ENCODE measurements around the gene PYM1. TPM values are rescaled to one million over a fixed set of nuclear protein-coding genes. Genes with fewer than 3 reads are reported as not detected.

PYM1 gene
- total RNA-seq, 2 donors from 2014 or later: 17.6 to 20.6 TPM

DNA sequence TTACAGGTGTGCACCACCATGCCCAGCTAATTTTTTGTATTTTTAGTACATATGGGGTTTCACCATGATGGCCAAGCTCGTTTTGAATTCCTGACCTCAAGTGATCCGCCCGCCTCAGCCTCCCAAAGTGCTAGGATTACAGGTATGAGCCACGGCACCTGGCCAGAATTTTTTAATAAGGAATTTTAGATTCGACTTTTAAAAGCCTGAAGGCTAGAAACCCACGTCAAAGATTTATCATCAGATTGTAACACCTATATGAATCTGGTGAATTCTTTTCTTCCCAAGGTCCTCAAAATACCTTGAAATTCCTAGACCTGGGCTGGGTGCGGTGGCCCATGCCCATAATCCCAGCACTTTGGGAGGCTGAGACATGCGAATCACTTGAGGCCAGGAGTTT, 66.3 kb downstream of the PYM1 start:
- no peaks in the 10 kb centered on the region for H3K36me3 ChIP-seq
- H3K27me3 ChIP-seq: no peaks in the 10 kb centered on the region
- no peak overlapping the region for H3K4me3 ChIP-seq
- no peak overlapping the region for H3K27ac ChIP-seq
- H3K9me3 ChIP-seq: peaks cover 0 to 14% of the 10 kb centered on the region in 2 donors
- TF ChIP-seq, protein P1, sequence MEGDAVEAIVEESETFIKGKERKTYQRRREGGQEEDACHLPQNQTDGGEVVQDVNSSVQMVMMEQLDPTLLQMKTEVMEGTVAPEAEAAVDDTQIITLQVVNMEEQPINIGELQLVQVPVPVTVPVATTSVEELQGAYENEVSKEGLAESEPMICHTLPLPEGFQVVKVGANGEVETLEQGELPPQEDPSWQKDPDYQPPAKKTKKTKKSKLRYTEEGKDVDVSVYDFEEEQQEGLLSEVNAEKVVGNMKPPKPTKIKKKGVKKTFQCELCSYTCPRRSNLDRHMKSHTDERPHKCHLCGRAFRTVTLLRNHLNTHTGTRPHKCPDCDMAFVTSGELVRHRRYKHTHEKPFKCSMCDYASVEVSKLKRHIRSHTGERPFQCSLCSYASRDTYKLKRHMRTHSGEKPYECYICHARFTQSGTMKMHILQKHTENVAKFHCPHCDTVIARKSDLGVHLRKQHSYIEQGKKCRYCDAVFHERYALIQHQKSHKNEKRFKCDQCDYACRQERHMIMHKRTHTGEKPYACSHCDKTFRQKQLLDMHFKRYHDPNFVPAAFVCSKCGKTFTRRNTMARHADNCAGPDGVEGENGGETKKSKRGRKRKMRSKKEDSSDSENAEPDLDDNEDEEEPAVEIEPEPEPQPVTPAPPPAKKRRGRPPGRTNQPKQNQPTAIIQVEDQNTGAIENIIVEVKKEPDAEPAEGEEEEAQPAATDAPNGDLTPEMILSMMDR (IDR thresholded peaks at IDR 0.05): no peak
- H3K4me1 ChIP-seq: no peaks in the 10 kb centered on the region
- DNase-seq (ENCODE audit: low spot score): no peak

DNA sequence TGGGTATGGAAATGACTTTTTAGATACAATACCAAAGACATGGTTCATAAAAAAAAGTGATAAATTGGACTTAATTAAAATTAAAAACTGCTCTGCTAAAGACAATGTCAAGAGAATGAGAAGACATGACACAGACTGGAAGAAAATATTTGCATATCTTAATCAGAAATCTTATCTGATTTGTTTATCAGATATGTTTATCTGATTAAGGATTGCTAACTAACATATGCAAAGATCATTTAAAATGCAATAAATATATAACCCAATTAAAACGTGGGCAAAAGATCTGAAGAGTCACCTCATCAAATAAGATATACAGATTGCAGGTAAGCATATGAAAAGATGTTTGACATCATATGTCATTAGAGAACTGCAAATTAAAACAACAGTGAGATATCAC, 75.0 kb downstream of the PYM1 start:
- no peak for DNase-seq (ENCODE audit: low spot score)

More for the DNA sequence above, 75.0 kb downstream of the PYM1 start:
- H3K4me3 ChIP-seq: no peak overlapping the region
- H3K27ac ChIP-seq: no peak overlapping the region
- H3K36me3 ChIP-seq: no peaks in the 10 kb centered on the region
- peaks cover 0 to 17% of the 10 kb centered on the region in 2 donors for H3K4me1 ChIP-seq
- no peaks in the 10 kb centered on the region for H3K27me3 ChIP-seq
- TF ChIP-seq, protein P1 (IDR thresholded peaks at IDR 0.05): no peak
- H3K9me3 ChIP-seq: no peaks in the 10 kb centered on the region

Other genes with a start within 250 kb of the PYM1 start
- 100 to 1,000 TPM; 291 to 309 TPM for gene ITGA7, start 220.0 kb downstream of the PYM1 start, total RNA-seq
- 100 to 1,000 TPM; 177 to 187 TPM for gene BLOC1S1, start 211.8 kb downstream of the PYM1 start, total RNA-seq
- gene RDH5, start 207.5 kb downstream of the PYM1 start, total RNA-seq: 10 to 100 TPM; 13.0 to 22.4 TPM
- gene CD63, start 198.9 kb downstream of the PYM1 start, total RNA-seq: 1,000 to 10,000 TPM; 1,041 to 1,122 TPM
- 1 to 10 TPM; 8.1 to 8.6 TPM for gene GDF11, start 184.8 kb downstream of the PYM1 start, total RNA-seq
- 10 to 100 TPM; 61.4 to 70.8 TPM for gene SARNP, start 110.2 kb downstream of the PYM1 start, total RNA-seq
- 10 to 100 TPM in 1 of 2 donors, 1 to 10 TPM in 1; 6.5 to 17.1 TPM for gene ORMDL2, start 109.9 kb downstream of the PYM1 start, total RNA-seq
- gene DNAJC14, start 98.3 kb downstream of the PYM1 start, total RNA-seq: 10 to 100 TPM; 23.4 to 35.0 TPM
- 1 to 10 TPM; 5.0 to 7.7 TPM for gene MMP19, start 85.0 kb downstream of the PYM1 start, total RNA-seq
- gene DGKA, start 3.3 kb upstream of the PYM1 start, total RNA-seq: 10 to 100 TPM in 1 of 2 donors, 1 to 10 TPM in 1; 7.3 to 22.8 TPM
- gene PMEL, start 38.1 kb upstream of the PYM1 start, total RNA-seq: 1 to 10 TPM in 1 of 2 donors, under 1 TPM in 1; 0.67 to 1.1 TPM
- gene CDK2, start 38.9 kb upstream of the PYM1 start, total RNA-seq: 10 to 100 TPM in 1 of 2 donors, 1 to 10 TPM in 1; 5.4 to 13.8 TPM
- gene RAB5B, start 46.2 kb upstream of the PYM1 start, total RNA-seq: 100 to 1,000 TPM in 1 of 2 donors, 10 to 100 TPM in 1; 93.5 to 108 TPM
- gene SUOX, start 69.4 kb upstream of the PYM1 start, total RNA-seq: 10 to 100 TPM; 23.9 to 37.7 TPM
- gene IKZF4, start 93.1 kb upstream of the PYM1 start, total RNA-seq: 1 to 10 TPM; 2.6 to 3.9 TPM
- 1,000 to 10,000 TPM in 1 of 2 donors, 100 to 1,000 TPM in 1; 134 to 1,492 TPM for gene RPS26, start 114.0 kb upstream of the PYM1 start, total RNA-seq
- gene ERBB3, start 152.3 kb upstream of the PYM1 start, total RNA-seq: 1 to 10 TPM; 3.2 to 7.2 TPM
- 100 to 1,000 TPM in 1 of 2 donors, 10 to 100 TPM in 1; 91.4 to 116 TPM for gene PA2G4, start 176.7 kb upstream of the PYM1 start, total RNA-seq
- 1,000 to 10,000 TPM in 1 of 2 donors, 100 to 1,000 TPM in 1; 606 to 2,188 TPM for gene RPL41, start 188.7 kb upstream of the PYM1 start, total RNA-seq
- gene ZC3H10, start 190.4 kb upstream of the PYM1 start, total RNA-seq: 1 to 10 TPM; 2.1 to 2.9 TPM
- 10 to 100 TPM; 25.4 to 74.0 TPM for gene ESYT1, start 200.4 kb upstream of the PYM1 start, total RNA-seq
- gene MYL6B, start 224.7 kb upstream of the PYM1 start, total RNA-seq: 10 to 100 TPM; 36.1 to 55.1 TPM
- gene MYL6, start 230.5 kb upstream of the PYM1 start, total RNA-seq: 1,000 to 10,000 TPM in 1 of 2 donors, 100 to 1,000 TPM in 1; 567 to 1,179 TPM

Data from right atrium auricular region (tissue), 2 donors.